ENCODE measurements around the gene CASK.

The CASK gene

DNA sequence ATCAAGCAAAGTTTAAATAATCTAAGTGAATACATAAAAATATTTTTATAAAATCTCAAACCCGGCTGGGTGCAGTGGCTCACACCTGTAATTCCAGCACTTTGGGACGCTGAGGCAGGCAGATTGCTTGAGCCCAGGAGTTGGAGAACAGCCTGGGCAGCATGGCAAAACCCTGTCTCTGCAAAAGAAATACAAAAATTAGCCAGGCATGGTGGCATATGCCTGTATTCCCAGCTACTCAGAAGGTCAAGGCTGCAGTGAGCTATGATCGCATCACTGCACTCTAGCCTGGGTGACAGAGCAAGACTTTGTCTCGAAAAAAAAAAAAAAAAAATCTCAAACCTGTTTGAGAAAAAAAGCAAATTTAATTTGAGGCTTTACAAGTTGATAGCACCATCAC is 331.4 kb downstream of the CASK start:
- no peak overlapping the region for H3K4me3 ChIP-seq (ENCODE audit: low read depth, low read length)
- TF ChIP-seq, protein P1, sequence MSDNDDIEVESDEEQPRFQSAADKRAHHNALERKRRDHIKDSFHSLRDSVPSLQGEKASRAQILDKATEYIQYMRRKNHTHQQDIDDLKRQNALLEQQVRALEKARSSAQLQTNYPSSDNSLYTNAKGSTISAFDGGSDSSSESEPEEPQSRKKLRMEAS (IDR thresholded peaks at IDR 0.05; ENCODE audit: low read depth, low read length), result no peak
- TF ChIP-seq POLR2A (IDR thresholded peaks at IDR 0.05; ENCODE audit: extremely low read depth, insufficient read length), result no peak
- TF ChIP-seq, protein P2, sequence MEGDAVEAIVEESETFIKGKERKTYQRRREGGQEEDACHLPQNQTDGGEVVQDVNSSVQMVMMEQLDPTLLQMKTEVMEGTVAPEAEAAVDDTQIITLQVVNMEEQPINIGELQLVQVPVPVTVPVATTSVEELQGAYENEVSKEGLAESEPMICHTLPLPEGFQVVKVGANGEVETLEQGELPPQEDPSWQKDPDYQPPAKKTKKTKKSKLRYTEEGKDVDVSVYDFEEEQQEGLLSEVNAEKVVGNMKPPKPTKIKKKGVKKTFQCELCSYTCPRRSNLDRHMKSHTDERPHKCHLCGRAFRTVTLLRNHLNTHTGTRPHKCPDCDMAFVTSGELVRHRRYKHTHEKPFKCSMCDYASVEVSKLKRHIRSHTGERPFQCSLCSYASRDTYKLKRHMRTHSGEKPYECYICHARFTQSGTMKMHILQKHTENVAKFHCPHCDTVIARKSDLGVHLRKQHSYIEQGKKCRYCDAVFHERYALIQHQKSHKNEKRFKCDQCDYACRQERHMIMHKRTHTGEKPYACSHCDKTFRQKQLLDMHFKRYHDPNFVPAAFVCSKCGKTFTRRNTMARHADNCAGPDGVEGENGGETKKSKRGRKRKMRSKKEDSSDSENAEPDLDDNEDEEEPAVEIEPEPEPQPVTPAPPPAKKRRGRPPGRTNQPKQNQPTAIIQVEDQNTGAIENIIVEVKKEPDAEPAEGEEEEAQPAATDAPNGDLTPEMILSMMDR (IDR thresholded peaks at IDR 0.05; ENCODE audit: low read depth, low read length), result no peak
- no peak for TF ChIP-seq MYC (IDR thresholded peaks at IDR 0.05; ENCODE audit: low read depth, low read length)
- no peak for DNase-seq (ENCODE audit: low read depth)

DNA sequence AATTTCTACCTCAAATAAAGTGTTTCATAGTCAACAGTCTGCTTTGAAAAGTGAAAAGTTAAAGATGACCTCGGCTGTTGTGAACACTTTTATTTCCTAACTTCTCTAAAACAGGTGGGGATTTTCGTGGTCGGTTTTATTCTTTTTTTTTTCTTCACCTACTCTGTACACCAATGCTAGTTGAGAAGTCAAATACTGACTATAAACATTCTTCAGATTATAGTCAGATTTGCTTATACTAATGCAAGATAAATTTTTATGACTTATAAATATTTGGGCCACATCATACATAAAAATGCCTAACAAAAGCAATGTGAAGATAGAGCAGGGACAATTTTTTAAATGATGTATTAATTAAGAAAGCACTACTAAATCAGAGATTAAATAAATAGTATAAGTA is 332.7 kb downstream of the CASK start:
- TF ChIP-seq, protein P2 (IDR thresholded peaks at IDR 0.05; ENCODE audit: low read depth, low read length), result no peak
- TF ChIP-seq MYC (IDR thresholded peaks at IDR 0.05; ENCODE audit: low read depth, low read length) (no peak), POLR2A (IDR thresholded peaks at IDR 0.05; ENCODE audit: extremely low read depth, insufficient read length) (no peak)
- TF ChIP-seq, protein P1 (IDR thresholded peaks at IDR 0.05; ENCODE audit: low read depth, low read length), result no peak
- no peak for DNase-seq (ENCODE audit: low read depth)
- H3K4me3 ChIP-seq (ENCODE audit: low read depth, low read length), result no peak overlapping the region

DNA sequence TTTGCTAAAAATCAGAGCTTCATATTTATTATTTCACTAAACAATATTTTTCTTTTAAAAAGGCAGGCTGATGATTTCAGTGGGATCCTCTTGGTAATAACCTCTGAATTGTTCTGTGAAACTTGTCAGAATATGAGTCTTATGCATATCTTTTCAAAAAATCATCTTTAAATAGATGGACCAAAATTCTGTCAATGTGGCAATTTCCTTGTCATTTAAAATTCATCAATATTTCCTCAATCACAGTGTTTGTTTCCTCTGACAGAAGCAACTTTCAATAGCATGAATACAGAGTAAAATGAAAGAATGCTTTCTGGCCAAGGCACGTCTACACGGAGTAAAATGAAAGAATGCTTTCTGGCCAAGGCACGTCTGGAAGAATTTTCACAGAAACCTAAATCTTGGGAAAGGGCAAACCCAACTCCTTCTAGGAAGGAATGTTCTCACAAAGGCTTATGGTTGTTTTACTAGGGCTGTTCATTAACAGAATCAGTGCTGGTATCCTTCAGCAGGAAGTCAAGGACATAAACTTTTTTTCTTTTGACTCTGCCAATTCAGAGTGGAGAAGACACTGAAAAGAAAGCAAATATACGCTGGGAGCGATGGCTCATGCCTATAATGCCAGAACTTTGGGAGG is 333.6 kb downstream of the CASK start:
- TF ChIP-seq POLR2A (IDR thresholded peaks at IDR 0.05; ENCODE audit: extremely low read depth, insufficient read length) (no peak), MYC (IDR thresholded peaks at IDR 0.05; ENCODE audit: low read depth, low read length) (no peak)
- TF ChIP-seq, protein P1 (IDR thresholded peaks at IDR 0.05; ENCODE audit: low read depth, low read length), result no peak
- TF ChIP-seq, protein P2 (IDR thresholded peaks at IDR 0.05; ENCODE audit: low read depth, low read length), result no peak
- DNase-seq (ENCODE audit: low read depth), result no peak
- no peak overlapping the region for H3K4me3 ChIP-seq (ENCODE audit: low read depth, low read length)

DNA sequence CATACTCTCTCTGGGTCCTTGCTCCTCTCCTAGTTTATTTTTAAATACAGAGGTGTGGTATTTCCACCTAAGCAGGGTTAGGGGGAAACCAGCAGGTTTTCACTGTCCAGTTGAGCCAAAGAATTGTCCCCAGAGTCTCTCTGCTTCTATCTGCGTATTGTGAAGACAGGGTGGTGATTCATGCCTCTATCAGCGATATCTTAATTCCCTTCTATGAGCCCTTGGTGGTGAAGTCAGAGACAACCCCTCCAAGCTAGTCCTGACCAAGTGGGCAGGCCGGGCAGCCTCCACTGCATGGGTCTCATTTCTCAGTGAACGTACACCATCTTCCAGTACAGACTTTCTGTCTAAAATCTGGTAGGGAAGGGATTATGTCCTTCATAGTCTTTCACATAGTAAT is 335.1 kb downstream of the CASK start:
- DNase-seq (ENCODE audit: low read depth), result no peak
- no peak overlapping the region for H3K4me3 ChIP-seq (ENCODE audit: low read depth, low read length)
- TF ChIP-seq MYC (IDR thresholded peaks at IDR 0.05; ENCODE audit: low read depth, low read length) (no peak), POLR2A (IDR thresholded peaks at IDR 0.05; ENCODE audit: extremely low read depth, insufficient read length) (no peak)
- TF ChIP-seq, protein P2 (IDR thresholded peaks at IDR 0.05; ENCODE audit: low read depth, low read length), result no peak
- TF ChIP-seq, protein P1 (IDR thresholded peaks at IDR 0.05; ENCODE audit: low read depth, low read length), result no peak

DNA sequence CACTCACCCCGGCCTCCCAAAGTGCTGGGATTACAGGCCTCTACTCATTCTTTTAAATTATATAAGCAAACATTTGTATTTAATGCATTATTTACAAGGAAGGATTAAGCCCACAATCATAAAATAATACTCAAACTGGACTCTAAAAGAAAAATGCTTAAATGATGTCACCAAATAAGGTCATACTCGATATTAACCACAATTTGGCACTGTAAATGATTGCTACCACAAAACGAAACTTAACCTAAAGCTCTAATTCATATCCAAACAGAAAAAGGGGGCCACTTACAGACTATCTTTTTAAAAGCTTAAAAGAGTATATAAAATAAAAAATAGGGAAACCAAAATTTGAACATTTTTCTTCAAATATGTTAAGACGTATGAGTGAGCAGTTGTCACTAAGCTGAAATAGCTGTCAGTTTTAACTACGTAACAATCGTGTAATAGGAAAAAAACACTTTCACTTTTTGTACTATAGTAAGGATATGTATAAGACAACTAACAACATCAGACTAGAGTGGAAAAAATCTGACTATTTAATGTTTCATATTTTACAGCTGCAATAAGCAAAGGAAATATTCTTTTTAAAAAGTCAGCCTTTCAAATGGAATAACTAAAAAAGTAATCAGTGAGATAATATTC is 342.8 kb downstream of the CASK start:
- TF ChIP-seq, protein P1 (IDR thresholded peaks at IDR 0.05; ENCODE audit: low read depth, low read length), result no peak
- no peak for TF ChIP-seq POLR2A (IDR thresholded peaks at IDR 0.05; ENCODE audit: extremely low read depth, insufficient read length)
- TF ChIP-seq, protein P2 (IDR thresholded peaks at IDR 0.05; ENCODE audit: low read depth, low read length), result no peak
- TF ChIP-seq MYC (IDR thresholded peaks at IDR 0.05; ENCODE audit: low read depth, low read length), result no peak
- H3K4me3 ChIP-seq (ENCODE audit: low read depth, low read length), result no peak overlapping the region
- no peak for DNase-seq (ENCODE audit: low read depth)
